ENCODE data around the gene TLE2. TPM values are rescaled to one million over a fixed set of nuclear protein-coding genes. Genes with fewer than 3 reads are reported as not detected.
"Not testable (repeated sequence)": the region's sequence is repeated elsewhere in the genome, so short reads cannot be mapped to it uniquely, and the experiment has no call there.

Gene TLE2
- total and polyA plus RNA-seq, 2 donors (not counting 3 experiments of a cell fraction or from before 2014, with no cell fraction given): 32.0 to 38.8 TPM

- no peak for TF ChIP-seq EZH2 (IDR thresholded peaks at IDR 0.05; ENCODE audit: borderline replicate concordance, low read depth, low read length, severe bottlenecking)
- TF ChIP-seq POLR2AphosphoS5 (IDR thresholded peaks at IDR 0.05; ENCODE audit: insufficient read depth, low read depth, low read length): no peak
- no peak for TF ChIP-seq FOS (IDR thresholded peaks at IDR 0.05; ENCODE audit: borderline replicate concordance, insufficient read depth, low read length)
- no peak for TF ChIP-seq JUN (IDR thresholded peaks at IDR 0.05; ENCODE audit: borderline replicate concordance, insufficient read depth, insufficient read length, low read depth)
- TF ChIP-seq GATA2 (IDR thresholded peaks at IDR 0.05; ENCODE audit: insufficient read depth, insufficient read length, low read depth, low read length): no peak
- TF ChIP-seq MYC (IDR thresholded peaks at IDR 0.05; ENCODE audit: low read depth, low read length): no peak
- no peak for TF ChIP-seq POLR2A (IDR thresholded peaks at IDR 0.05; ENCODE audit: low read depth, low read length)
- TF ChIP-seq, protein P1, sequence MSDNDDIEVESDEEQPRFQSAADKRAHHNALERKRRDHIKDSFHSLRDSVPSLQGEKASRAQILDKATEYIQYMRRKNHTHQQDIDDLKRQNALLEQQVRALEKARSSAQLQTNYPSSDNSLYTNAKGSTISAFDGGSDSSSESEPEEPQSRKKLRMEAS (IDR thresholded peaks at IDR 0.05; ENCODE audit: insufficient read depth, insufficient read length): no peak
- TF ChIP-seq, protein P2, sequence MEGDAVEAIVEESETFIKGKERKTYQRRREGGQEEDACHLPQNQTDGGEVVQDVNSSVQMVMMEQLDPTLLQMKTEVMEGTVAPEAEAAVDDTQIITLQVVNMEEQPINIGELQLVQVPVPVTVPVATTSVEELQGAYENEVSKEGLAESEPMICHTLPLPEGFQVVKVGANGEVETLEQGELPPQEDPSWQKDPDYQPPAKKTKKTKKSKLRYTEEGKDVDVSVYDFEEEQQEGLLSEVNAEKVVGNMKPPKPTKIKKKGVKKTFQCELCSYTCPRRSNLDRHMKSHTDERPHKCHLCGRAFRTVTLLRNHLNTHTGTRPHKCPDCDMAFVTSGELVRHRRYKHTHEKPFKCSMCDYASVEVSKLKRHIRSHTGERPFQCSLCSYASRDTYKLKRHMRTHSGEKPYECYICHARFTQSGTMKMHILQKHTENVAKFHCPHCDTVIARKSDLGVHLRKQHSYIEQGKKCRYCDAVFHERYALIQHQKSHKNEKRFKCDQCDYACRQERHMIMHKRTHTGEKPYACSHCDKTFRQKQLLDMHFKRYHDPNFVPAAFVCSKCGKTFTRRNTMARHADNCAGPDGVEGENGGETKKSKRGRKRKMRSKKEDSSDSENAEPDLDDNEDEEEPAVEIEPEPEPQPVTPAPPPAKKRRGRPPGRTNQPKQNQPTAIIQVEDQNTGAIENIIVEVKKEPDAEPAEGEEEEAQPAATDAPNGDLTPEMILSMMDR (IDR thresholded peaks at IDR 0.05; ENCODE audit: extremely low read depth in 1 of 2, insufficient read depth in 1 of 2, low read depth in 1 of 2, low read length in 2 of 2): no peak
- Histone ChIP-seq H2AFZ (ENCODE audit: low read depth, low read length) (no peak overlapping the region), H3K9ac (replicated peaks; ENCODE audit: extremely low read depth, insufficient read depth, low read length) (no peak overlapping the region), H3K9me3 (replicated peaks; ENCODE audit: control insufficient read depth, insufficient read depth, low read length) (no peaks in the 10 kb centered on the region), H4K20me1 (replicated peaks; ENCODE audit: control insufficient read depth, extremely low read depth, insufficient read depth, low read length) (no peaks in the 10 kb centered on the region), H3K36me3 (ENCODE audit: control insufficient read depth in 2 of 2, extremely low read depth in 1 of 2, insufficient read depth in 2 of 2, low read length in 2 of 2) (peaks cover 0 to 6% of the 10 kb centered on the region in 2 experiments), H3K79me2 (ENCODE audit: control insufficient read depth, insufficient read depth, low read length) (no peaks in the 10 kb centered on the region), H3K4me3 (replicated peaks in 1 of 3; ENCODE audit: insufficient read depth in 1 of 3, low read depth in 1 of 3, low read length in 3 of 3) (no peak overlapping the region), H3K27ac (ENCODE audit: insufficient read depth, low read depth, low read length) (no peak overlapping the region), H3K4me2 (ENCODE audit: insufficient read depth, low read length) (no peak overlapping the region), H3K9me1 (replicated peaks; ENCODE audit: control insufficient read depth, extremely low read depth, insufficient read depth, low read length) (no peaks in the 10 kb centered on the region), H3K27me3 (ENCODE audit: control insufficient read depth in 2 of 2, insufficient read depth in 2 of 2, low read length in 2 of 2) (no peaks in the 10 kb centered on the region), H3K4me1 (ENCODE audit: control insufficient read depth, extremely low read depth, insufficient read depth, low read length) (no peaks in the 10 kb centered on the region)
- CTCF ChIA-PET: no interaction called here
- DNase-seq (ENCODE audit: low read depth, low spot score): no peak
- no TSS peak for BruUV-seq (replicated peaks)
- no peak for FAIRE-seq
- POLR2A ChIA-PET: no interaction called here
- dilution Hi-C loops (cut with MboI; ENCODE audit: extremely low pct_ligation_motif_present, low sequenced_read_pairs): no loop called here
- intact Hi-C loops (cut with micrococcal nuclease): no loop called here
Measured at GRCh38 chr19:2992958-2993357, 36.1 kb downstream of the TLE2 start.

DNA sequence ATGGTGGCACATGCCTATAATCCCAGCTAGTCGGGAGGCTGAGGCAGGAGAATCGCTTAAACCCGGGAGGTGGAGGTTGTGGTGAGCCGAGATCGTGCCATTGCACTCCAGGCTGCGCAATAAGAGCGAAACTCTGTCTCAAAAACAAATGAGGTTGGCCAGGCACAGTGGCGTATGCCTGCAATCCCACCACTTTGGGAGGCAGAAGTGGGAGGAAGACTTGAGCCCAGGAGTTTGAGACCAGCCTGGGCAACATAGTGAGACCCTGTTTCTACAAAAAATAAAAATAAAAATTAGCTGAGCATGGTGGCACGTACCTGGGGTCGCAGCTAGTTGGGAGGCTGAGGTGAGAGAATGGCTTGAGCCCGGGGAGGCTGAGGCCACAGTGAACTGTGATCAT lies 36.7 kb downstream of the TLE2 start:
- H3K27ac ChIP-seq (ENCODE audit: insufficient read depth, low read depth, low read length); H3K4me2 ChIP-seq (ENCODE audit: insufficient read depth, low read length); dilution Hi-C loops (cut with MboI; ENCODE audit: extremely low pct_ligation_motif_present, low sequenced_read_pairs); H3K79me2 ChIP-seq (ENCODE audit: control insufficient read depth, insufficient read depth, low read length); H3K4me3 ChIP-seq (replicated peaks in 1 of 3; ENCODE audit: insufficient read depth in 1 of 3, low read depth in 1 of 3, low read length in 3 of 3); H3K9ac ChIP-seq (replicated peaks; ENCODE audit: extremely low read depth, insufficient read depth, low read length); CTCF ChIA-PET; H3K27me3 ChIP-seq (ENCODE audit: control insufficient read depth in 2 of 2, insufficient read depth in 2 of 2, low read length in 2 of 2); H3K36me3 ChIP-seq (ENCODE audit: control insufficient read depth in 2 of 2, extremely low read depth in 1 of 2, insufficient read depth in 2 of 2, low read length in 2 of 2); H3K4me1 ChIP-seq (ENCODE audit: control insufficient read depth, extremely low read depth, insufficient read depth, low read length); FAIRE-seq; H3K9me1 ChIP-seq (replicated peaks; ENCODE audit: control insufficient read depth, extremely low read depth, insufficient read depth, low read length); POLR2A ChIA-PET; H4K20me1 ChIP-seq (replicated peaks; ENCODE audit: control insufficient read depth, extremely low read depth, insufficient read depth, low read length); H2AFZ ChIP-seq (ENCODE audit: low read depth, low read length); DNase-seq (ENCODE audit: low read depth, low spot score); intact Hi-C loops (cut with micrococcal nuclease); H3K9me3 ChIP-seq (replicated peaks; ENCODE audit: control insufficient read depth, insufficient read depth, low read length); BruUV-seq (replicated peaks): not testable (repeated sequence)

All from endothelial cell of umbilical vein (primary cell).